Measurements from ENCODE around the gene TPPP. TPM values are rescaled to one million over a fixed set of nuclear protein-coding genes. Genes with fewer than 3 reads are reported as not detected.
"Not testable (repeated sequence)": the region's sequence is repeated elsewhere in the genome, so short reads cannot be mapped to it uniquely, and the experiment has no call there.

The TPPP gene
- under 1 TPM; 0.10 to 0.14 TPM for total RNA-seq

DNA sequence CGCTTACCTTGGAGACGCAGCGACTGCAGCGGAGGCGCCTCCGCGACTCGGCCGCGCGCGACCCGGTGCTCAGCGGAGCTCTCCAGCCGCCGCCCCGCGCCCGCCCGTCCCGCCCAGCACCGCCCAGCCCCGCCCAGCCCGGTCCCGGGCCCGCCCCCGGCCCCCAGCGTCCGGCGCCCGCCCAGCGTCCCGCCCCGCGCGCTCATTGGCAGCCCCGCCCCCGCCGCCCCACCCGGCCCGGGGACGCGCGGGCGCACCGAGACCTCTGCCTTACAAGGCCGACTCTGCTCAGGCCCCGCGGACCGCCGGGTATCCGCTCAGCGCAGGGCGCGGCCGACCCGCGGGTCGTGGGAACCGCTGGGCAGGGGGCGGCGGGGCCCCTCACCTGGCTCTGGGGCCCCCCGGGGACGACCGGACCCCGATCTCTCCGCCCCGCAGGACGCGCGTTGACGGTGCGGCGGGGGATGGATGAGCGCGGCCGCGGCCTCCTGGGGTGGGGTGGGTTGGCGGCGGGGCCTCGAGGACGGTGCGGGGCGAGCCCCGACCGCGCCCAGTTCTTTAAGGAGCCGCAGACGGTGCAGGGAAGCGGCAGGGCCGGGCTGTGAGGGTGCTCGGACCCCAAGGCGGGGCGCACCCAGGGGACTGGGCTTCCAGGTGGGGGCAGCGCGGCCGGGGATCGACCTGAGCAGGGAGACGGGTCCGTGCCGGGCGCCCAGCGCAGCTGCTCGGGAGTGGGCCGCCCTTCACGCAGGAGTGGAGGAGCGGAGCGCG, at the start of gene TPPP:
TSS of gene TPPP (minus strand) at position 82 of the 771 bp plus-strand sequence. CDS start 15,292 bp downstream, outside the sequence.
- DNase-seq (ENCODE audit: low spot score in 2 of 2) (peak in 1 of 2 donors; percentile 72), ATAC-seq (peak; percentile 86 to 91)
- H3K27ac Mint-ChIP-seq, H3K36me3 Mint-ChIP-seq, H3K9me3 Mint-ChIP-seq: not testable (repeated sequence)

DNA sequence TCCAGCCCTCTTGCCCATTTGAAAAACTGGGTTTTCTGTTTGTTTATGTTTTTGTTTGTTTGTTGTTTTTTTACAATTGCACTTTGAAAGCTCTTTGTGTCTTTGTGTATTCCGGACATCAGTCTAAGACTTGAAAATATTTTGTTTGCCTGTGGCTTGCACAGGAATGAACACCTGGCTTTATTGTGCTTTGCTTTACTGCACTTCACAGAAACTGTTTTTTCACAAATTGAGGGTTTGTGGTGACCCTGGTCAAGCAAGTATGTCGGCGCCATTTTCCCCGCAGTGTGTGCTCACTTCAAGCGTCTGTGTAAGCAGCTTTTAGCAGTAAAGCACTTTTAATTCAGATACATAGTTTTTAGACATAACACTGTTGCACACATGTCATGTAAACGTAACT, 49.1 kb upstream of the TPPP start:
- not testable (repeated sequence) for DNase-seq (ENCODE audit: low spot score in 2 of 2); ATAC-seq; H3K36me3 Mint-ChIP-seq; H3K27ac Mint-ChIP-seq; H3K9me3 Mint-ChIP-seq

DNA sequence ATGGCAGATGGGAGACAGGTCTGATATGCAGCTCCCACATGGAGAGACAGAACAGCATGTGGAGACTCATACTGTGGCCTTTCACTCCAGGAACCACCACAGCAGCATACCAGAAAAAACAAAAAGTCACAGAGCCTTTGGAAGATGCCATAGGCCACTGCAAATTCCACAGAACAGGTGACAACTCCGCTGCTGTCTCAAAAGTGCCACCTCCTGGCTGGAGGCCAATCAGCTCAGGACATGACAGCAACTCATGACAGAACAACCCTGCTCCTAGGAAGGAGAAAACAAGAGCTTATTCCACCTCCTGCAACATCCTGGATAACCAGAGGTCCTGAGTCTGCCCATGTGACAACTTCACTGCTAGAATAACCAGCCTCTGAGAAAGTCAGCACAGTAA, 41.0 kb upstream of the TPPP start:
- H3K9me3 Mint-ChIP-seq; H3K27ac Mint-ChIP-seq; H3K36me3 Mint-ChIP-seq; ATAC-seq; DNase-seq (ENCODE audit: low spot score in 2 of 2): not testable (repeated sequence)

DNA sequence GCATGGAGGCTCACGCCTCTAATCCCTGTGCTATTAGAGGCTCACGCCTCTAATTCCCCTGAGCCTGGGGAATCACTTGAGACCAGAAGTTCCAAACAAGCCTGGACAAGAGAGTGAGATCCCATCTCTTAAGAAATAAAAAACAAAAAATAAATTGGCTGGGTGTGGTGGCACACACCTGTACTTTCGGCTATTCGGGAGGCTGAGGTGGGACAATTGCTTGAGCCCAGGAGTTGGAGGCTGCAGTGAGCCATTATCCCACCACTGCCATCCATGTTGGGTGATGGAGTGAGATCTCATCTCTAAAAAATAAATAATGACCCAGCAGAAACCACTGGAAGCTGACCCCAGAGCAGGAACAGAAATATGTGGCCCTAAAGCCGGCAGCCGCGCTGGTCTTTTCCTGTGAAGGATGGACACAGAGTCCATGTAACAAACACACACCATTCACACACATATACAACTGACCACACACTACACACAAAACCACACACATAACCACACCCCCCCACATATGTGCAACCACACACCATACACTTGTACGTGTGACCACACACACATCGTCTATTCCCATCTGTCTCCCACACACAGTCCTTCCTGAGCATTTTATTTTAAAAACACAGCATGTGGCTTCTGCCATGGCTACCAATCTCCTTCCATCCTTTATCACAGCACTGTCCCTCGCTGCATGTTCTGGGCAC, 39.8 kb upstream of the TPPP start:
- H3K36me3 Mint-ChIP-seq; DNase-seq (ENCODE audit: low spot score in 2 of 2); ATAC-seq; H3K27ac Mint-ChIP-seq; H3K9me3 Mint-ChIP-seq: not testable (repeated sequence)

DNA sequence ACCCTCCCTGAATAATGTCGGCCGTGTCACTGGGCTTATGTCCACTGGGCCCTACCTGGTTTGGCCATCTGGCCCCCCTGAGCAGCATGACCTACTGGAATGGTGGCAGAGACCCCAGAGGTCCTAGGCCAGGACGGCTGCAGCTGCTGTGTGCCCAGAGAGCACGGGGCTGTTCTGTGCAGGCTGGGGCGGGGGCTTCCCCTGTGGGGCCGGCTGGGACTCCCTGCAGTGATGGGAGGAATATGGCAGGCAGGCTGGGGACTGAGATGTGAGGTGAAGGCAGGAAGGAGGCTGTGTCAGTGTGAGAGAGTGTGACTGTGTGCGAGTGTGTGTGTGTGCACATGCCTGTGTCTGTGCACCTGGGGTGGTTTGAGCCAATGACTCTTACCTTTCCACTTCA, 36.1 kb upstream of the TPPP start:
- H3K9me3 Mint-ChIP-seq; DNase-seq (ENCODE audit: low spot score in 2 of 2); ATAC-seq; H3K27ac Mint-ChIP-seq; H3K36me3 Mint-ChIP-seq: not testable (repeated sequence)

DNA sequence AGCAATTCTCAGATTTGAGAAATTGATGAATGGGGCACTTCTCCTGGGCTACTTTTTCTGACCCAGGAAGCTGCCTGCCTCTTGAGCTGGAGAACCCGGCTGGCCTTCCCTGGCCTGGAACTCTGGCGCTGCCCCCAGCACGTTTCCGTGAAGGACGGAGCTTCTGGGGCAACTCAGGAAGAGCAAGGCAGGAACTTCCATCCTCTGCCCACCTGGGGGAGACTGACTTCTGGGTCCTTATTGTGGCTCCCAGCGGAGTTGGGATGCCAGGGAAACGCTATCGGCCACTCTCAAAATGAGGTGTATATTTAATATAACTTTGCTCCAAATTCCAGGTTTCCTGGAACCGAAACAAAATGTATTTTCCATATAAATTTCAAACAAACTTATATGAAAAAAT, 33.9 kb upstream of the TPPP start:
- DNase-seq (ENCODE audit: low spot score in 2 of 2); ATAC-seq; H3K9me3 Mint-ChIP-seq; H3K36me3 Mint-ChIP-seq; H3K27ac Mint-ChIP-seq: not testable (repeated sequence)

DNA sequence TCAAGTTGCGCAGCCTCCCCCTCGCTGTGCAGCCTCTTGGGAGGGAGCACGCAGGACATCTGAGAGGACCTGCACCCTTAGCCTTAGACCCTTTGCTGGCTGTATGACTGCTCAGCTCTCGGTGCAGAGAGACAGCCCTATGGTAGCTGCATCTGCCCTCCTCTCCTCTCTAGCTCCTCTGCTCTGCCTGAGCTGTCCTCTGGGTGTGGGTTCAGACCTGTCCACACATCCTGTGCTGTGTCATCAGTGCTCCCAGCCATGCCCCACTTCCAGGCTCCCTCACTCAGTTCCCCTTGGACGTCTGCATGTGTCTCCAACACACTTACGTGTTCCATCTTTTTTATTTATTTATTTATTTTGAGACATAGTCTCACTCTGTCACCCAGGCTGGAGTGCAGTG, 30.7 kb upstream of the TPPP start:
- not testable (repeated sequence) for H3K27ac Mint-ChIP-seq; ATAC-seq; DNase-seq (ENCODE audit: low spot score in 2 of 2)
- H3K9me3 Mint-ChIP-seq = peaks cover 2 to 12% of the 10 kb centered on the region in 2 donors
- peaks cover 6 to 12% of the 10 kb centered on the region in 2 donors for H3K36me3 Mint-ChIP-seq

DNA sequence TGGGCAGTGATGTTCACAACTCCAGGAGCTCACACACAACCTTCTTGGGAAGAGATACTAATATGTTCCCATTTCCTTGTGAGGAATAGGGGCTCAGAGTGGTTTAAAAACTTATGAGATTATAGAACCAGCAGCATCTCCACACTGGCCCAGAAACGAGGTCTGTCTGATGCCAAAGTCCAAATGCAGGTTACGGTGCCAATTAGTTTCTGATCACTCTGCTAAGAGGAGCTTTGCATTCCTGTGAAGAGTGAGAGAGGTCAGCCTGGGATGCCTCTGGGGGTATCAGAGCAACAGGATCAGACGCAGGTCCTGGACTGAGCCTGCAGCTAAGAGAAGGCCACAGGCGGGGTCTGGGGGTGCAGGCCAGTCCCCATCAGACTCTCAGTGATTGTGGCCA, 30.2 kb upstream of the TPPP start:
- ATAC-seq; DNase-seq (ENCODE audit: low spot score in 2 of 2); H3K27ac Mint-ChIP-seq: not testable (repeated sequence)
- Mint-ChIP-seq H3K36me3 (peaks cover 12 to 18% of the 10 kb centered on the region in 2 donors), H3K9me3 (peaks cover 5 to 16% of the 10 kb centered on the region in 2 donors)

DNA sequence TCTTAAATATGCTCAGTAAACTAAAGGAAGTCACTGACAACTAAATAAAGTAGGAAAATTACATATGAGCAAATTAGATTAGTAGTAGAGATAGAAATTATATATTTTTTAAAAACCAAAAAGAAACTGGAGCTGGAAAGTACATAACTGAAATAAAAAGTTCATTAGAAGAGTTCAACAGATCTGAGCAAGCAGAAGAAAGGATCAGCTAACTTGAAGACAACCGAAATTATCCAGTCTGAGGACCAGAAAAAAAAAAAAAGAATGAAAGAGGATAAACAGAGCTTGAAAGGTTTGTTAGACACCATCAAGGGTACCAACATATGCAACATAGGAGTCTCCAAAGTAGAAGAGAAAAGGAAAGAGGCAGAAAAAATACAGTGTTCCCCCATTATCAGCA, 26.2 kb upstream of the TPPP start:
- Mint-ChIP-seq H3K36me3 (peaks cover 21 to 22% of the 10 kb centered on the region in 2 donors), H3K9me3 (peaks cover 9 to 20% of the 10 kb centered on the region in 2 donors)
- H3K27ac Mint-ChIP-seq; DNase-seq (ENCODE audit: low spot score in 2 of 2); ATAC-seq: not testable (repeated sequence)

DNA sequence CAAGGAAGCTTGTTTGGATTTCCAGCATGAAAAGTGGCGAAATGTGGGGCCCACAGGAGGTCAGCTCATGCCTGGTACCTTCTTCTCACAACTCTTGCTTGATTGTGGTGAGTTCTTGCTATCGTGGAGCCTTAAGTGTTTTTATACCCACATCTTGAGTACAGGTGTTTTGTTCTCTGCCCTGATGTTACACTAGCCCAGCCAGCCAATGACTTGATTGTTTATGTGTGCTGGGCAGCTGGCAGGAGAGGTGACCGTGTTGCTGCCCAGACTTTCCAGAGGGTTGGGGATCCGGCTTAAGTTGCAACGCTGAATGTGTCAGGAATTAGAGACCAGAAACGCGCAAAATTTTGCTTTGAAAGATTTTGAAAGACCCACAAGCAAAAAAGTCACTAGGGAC, 24.0 kb upstream of the TPPP start:
- no peak for DNase-seq (ENCODE audit: low spot score in 2 of 2)
- Mint-ChIP-seq H3K9me3 (peaks cover 9 to 20% of the 10 kb centered on the region in 2 donors), H3K27ac (no peak overlapping the region), H3K36me3 (peaks cover 21 to 22% of the 10 kb centered on the region in 2 donors)
- no peak for ATAC-seq

DNA sequence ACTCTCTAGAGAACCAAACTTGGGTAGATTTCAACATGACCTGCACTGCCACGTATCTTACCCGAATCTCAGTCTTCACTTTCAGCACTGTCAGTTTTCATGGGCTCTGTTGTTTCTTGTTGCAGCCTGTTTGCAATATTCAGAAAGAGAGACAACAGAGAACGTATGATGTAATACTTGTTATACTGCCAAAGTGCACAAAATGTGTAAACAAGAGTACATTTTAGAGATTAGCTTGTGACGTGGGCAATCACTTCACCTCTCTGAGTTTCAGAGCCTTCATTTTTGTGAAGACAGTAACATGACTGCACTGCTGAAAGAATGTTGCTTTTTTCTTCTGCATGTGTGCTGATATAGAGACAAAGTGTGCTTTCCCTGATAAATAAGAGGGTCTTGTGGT, 23.6 kb upstream of the TPPP start:
- H3K27ac Mint-ChIP-seq; DNase-seq (ENCODE audit: low spot score in 2 of 2); ATAC-seq: not testable (repeated sequence)
- H3K36me3 Mint-ChIP-seq = peaks cover 21 to 22% of the 10 kb centered on the region in 2 donors
- H3K9me3 Mint-ChIP-seq = peaks cover 9 to 20% of the 10 kb centered on the region in 2 donors

DNA sequence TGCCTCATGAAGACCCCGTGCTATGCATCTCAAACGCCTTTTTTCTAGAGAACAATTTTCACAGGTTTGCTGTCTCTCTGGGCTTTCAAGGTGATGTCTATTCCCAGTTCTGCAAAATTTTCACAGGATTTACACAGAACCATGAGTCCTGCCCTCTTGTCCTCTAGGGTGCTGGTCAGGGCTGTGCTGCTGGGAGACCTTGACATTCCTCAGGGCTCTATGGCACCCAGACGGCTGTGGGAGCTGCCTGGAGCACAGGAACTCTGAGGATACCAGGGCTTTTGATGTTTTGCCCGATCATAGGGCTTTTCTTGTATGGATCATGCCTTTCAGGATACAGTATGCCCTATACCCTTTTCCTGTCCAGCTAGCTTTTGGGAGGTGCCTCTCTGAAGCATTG, 22.5 kb upstream of the TPPP start:
- Mint-ChIP-seq H3K36me3 (peaks cover 21 to 22% of the 10 kb centered on the region in 2 donors), H3K9me3 (peaks cover 9 to 20% of the 10 kb centered on the region in 2 donors)
- not testable (repeated sequence) for ATAC-seq; DNase-seq (ENCODE audit: low spot score in 2 of 2); H3K27ac Mint-ChIP-seq

DNA sequence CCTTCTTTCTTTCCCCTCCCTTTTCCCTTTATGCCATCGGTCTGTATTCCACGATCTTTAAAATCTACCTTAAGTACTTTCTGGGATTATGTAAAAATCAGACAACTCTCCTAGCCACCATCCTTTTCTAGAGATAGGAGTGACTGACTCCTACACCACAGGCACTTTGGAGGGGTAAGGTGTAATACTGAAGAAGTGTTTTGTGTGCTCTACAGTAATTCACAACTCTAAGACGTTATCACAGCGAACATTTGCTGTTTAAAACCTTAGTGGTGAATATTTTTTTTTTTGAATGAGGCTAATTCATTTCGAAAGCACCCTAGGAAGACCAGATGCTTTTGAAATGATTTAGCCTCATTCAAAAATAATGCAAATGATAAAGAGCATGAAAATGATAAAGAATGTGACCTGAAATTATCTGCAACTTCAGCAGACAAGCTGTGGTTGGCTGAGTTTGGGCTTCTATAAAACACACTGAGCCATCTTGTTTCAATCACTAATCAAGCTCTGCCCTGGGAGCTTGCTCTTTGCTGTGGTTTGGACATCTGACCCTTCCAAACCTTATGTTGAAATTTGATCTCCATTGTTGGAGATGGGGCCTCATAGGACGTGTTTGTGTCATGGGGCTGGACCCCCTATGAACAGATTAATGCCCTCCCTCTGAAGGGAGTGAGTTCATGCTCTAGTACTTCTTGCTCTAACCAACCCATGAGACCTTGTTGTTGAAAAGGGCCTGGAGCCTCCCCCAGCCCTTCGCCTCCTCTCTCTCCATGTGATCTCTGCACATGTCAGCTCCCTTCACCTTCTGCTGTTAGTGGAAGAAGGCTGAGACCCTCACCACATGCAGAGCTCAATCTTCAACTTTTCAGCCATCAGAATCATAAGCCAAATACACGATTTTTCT, 21.3 kb upstream of the TPPP start:
- not testable (repeated sequence) for H3K27ac Mint-ChIP-seq; DNase-seq (ENCODE audit: low spot score in 2 of 2); ATAC-seq
- H3K9me3 Mint-ChIP-seq = peaks cover 9 to 12% of the 10 kb centered on the region in 2 donors
- H3K36me3 Mint-ChIP-seq = peaks cover 16% of the 10 kb centered on the region in 2 donors

DNA sequence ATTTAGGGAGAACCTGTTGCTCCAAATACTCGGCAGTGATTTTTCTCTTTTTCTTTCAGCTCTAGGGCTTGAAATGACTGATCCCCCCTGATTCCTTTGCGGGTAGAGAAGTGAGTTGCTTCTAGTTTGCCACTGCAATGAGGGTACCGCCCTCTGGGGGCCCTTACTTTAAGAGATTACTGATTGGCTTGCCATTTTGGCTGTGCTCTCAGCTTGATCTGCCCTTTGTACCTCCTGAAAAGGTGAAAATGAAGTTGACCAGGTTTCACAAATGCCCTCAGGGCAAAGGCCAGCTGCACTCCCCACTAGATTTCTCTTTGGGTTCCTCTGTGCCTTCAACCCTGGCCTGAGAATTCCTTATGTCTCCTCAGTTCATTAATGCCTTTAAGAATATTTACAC, 20.5 kb upstream of the TPPP start:
- DNase-seq (ENCODE audit: low spot score in 2 of 2); ATAC-seq; H3K27ac Mint-ChIP-seq; H3K9me3 Mint-ChIP-seq: not testable (repeated sequence)
- peaks cover 8 to 13% of the 10 kb centered on the region in 2 donors for H3K36me3 Mint-ChIP-seq

DNA sequence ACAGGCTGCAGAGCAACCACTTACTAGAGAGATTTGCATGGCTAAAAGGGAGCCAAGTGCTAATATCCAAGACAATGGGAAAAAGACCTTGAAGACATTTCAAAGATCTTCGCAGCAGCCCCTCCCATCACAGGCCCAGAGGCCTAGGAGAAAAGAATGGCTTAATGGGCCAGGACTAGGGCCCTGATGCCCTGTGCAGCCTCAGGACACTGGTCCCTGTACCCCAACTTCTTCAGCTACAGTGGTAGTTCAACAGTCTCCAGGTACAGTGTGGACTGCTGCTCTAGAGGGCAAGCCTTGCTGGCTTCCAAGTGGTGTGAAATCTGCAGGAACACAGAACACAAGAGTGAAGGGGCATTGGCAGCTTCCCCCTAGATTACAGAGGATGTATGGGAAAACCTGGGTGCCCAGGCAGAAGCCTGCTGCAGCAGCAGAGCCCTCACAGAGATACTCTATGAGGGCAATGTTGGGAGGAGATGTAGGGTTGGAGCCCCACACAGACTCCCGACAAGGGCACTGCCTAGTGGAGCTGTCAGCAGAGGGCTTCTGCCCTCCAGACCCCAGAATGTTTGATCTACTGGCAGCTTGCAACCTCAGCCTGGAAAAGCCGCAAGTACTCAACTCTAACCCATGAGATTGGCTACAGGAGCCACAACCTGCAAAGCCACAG, 15.8 kb upstream of the TPPP start:
- not testable (repeated sequence) for H3K27ac Mint-ChIP-seq; DNase-seq (ENCODE audit: low spot score in 2 of 2); ATAC-seq; H3K36me3 Mint-ChIP-seq; H3K9me3 Mint-ChIP-seq

DNA sequence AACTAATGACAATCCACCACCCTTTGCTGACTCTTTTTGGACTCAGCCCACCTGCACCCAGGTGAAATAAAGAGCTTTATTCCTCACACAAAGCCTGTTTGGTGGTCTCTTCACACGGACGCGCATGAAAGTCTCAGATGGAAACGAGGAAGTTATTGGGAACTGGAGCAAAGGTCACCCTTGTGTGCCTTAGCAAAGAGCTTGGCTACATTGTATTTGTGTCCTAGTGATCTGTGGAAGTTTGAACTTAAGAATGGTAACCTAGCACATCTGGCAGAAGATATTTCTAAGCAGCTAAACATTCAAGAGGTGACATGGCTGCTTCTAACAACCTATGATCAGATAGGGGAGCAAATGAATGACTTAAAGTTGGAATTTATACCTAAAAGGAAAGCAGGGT, 15.2 kb upstream of the TPPP start:
- H3K27ac Mint-ChIP-seq; H3K36me3 Mint-ChIP-seq; DNase-seq (ENCODE audit: low spot score in 2 of 2); ATAC-seq; H3K9me3 Mint-ChIP-seq: not testable (repeated sequence)
